NCI-H1694 treated with DMSO at 0.1 percent for 48 hours (cell line): ENCODE data around the gene NUDCD3.
"Not testable (repeated sequence)": the region's sequence is repeated elsewhere in the genome, so short reads cannot be mapped to it uniquely, and the experiment has no call there.

ENCODE experiments used
- DNase-seq: peaks from one replicate; lab custom pipeline; 2025; lab: John Stamatoyannopoulos, UW

NUDCD3 gene

DNA sequence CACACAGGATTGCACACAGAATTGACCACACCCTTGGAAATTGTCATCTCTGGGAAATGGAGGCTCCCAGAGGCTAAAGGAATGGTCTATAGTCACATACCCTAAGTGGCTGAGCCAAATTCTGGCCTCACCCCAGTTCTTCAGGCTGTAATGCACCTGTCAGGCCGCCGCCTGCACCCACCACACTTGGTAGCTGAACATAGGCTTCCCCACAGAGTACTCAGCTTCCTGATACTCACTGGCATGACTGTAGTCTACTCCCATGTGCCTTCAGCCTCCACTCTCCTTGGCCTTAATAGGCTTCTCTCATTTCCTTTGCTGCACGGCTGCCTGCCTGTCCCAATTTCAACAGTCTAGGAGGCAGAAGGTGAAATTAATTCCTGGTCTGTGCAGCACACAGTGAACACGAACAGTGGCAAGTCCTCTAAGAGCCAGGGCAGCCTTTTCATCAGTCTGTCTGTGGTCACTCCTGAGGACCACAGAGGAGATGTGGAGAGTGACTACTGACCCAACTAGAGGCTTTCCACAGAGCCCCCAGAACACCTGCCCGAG lies 42.5 kb downstream of the NUDCD3 start:
- no peak for DNase-seq

GRCh38 chr7:44445986-44446671 lies 44.3 kb downstream of the NUDCD3 start:
- DNase-seq = no peak

DNA sequence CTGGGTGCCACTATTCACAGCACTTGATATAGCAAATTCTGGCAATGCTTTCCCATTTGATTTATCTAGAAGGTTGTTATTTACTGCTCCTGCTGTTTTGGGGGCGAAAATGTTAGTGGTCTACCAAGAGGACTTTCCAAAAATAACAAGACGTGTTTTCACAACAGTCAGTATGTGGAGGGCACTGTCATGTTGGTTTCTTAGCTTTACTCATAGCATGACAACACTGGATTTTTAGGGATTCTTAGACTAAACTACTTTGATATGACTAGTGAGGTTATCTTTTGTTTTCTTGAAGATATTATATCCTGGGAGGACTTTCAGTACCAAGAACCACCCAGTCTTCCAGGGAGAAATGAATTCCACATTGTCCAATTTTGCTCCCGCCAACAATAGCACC lies 49.4 kb downstream of the NUDCD3 start:
- no peak for DNase-seq

DNA sequence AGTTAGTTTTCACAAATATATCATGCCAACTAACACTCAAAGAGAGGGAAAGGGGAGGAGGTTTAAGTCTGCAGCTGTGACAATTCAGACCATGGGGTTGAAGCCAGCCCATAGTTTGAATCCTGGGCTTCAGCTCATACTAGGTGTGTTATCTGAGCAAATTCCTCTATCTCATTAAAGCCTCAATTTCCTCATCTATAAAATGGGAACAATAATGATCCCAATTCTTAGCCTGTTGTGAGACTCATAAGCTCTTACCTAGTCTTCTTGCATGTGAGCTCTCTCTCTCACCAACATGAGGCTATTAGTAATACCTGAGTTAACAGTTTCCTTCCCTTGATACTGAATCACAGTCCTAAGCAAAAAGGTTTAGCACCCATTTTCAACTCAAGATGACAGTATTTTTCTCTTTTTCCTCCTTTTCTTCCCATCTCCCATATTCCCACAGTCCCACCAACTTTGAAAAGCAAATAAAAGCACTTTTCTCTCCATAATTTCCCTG lies 49.8 kb downstream of the NUDCD3 start:
- no peak for DNase-seq

DNA sequence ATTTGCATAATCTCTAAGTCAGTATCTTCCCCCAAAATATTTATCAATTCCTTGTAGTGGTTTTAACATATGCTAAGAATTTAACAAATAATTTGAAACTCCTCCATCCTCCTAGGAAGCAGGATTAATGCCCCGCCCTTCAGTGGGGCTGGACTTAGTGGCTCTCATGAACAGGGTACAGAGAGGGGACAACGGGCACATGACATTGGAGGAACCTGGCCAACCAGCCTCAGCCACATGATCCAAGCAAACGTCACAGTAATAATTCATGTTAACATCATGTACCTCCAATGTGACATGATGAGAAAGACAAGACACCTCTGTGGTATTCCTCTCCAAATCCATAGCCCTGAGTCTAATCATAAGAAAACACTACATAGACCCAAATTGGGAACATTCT lies 50.5 kb downstream of the NUDCD3 start:
- DNase-seq = no peak

- no peak for DNase-seq
These were observed 51.6 kb downstream of the NUDCD3 start for GRCh38 chr7:44438816-44439215.

DNA sequence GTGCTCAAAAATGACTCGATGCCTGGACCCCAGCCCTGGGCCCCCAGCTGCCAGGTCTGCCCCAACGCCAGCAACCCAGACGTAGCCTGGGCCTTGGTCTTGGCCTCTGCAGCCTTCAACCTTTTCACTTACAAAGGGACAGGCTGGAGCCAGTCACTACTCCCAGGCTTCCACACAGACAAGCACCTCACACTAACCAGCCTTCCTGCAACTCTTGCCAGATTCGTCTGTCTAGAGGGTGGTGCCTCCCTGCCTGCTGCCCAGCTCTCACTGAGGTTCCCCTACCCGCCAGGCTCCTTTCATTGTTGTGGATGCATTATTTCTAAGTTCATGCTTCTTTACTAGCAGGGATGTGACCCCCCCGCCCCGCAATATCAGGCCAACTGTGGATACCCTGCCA lies 56.3 kb downstream of the NUDCD3 start:
- DNase-seq = no peak

GRCh38 chr7:44433255-44434022 lies 57.0 kb downstream of the NUDCD3 start:
- DNase-seq = no peak

DNA sequence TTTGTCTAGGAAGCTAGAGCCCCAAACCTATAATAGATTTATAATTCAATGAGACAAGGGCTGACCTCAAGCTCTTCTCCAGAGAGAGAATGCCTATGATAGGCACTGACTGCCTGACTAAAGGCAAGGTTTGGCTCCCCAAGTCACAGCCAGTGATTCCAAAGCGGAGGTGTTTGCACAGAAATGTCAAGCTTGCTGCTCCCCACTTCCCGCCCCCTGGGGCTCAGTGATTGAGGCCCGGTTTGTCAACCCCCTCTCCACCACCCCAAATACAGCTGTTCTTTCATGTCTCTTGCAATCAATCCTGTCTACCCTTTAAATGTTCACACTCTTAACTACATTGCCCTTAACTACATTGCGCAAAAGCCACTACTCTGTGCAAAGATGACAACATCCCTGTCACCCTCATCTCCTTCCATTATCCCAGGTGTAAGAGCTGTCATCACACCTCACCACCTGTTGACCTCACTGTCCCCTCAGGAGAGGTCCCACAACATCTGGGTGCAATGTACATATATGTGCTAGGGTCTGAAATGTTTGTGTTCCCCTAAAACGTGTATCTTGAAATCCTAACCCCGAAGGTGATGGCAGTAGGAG lies 58.0 kb downstream of the NUDCD3 start:
- DNase-seq = no peak

- DNase-seq = no peak
These were observed 59.3 kb downstream of the NUDCD3 start for GRCh38 chr7:44431091-44431608.

- DNase-seq = no peak
These were observed 60.4 kb downstream of the NUDCD3 start for GRCh38 chr7:44430054-44430453.

DNA sequence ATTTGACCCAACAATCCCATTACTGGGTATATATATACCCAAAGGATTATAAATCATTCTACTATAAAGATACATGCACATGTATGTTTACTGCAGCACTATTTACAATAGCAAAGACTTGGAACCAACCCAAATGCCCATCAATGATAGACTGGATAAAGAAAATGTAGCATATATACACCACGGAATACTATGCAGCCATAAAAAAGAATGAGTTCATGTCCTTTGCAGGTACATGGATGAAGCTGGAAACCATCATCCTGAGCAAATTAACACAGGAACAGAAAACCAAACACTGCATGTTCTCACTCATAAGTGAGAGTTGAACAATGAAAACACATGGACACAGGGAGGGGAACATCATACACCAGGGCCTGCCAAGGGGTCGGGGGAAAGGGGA lies 65.7 kb downstream of the NUDCD3 start:
- not testable (repeated sequence) for DNase-seq

DNA sequence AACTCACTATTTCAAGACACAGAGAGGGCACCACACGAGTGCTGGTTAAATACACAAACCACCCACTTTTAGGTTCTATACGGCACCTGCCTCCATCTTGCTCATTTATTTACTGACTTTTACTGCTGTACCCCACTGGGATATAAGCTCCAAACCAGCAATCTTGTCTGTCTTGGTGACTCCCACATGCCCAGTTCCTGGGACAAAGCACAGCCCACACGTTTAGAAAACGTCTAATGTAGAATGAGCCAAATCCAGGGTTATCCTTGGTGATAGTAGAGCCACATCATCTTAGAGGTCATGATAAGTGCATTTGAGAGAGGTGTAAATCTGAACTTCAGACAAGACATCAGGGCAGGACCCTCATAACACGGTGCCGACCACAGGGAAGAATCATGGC lies 73.5 kb downstream of the NUDCD3 start:
- DNase-seq = no peak

GRCh38 chr7:44415510-44415909 lies 74.9 kb downstream of the NUDCD3 start:
- DNase-seq = no peak

DNA sequence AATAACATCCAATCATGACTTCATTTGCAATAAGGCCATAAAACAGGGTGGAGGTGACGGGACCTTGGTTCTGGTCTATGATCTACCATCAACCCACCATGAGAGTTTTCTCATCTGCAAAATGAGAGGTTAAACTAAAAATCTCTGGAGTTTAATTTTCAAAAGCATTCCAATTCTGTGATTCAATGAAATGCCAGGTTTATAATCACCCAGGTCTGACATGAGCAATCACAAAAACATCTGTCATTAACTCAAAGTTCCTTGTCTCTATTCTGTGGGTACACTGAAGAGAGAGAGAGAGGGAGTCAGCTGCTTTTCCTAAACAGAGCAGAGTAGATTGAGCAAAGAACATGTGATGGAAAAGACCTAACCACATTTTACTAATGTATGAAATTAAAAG lies 75.4 kb downstream of the NUDCD3 start:
- no peak for DNase-seq

DNA sequence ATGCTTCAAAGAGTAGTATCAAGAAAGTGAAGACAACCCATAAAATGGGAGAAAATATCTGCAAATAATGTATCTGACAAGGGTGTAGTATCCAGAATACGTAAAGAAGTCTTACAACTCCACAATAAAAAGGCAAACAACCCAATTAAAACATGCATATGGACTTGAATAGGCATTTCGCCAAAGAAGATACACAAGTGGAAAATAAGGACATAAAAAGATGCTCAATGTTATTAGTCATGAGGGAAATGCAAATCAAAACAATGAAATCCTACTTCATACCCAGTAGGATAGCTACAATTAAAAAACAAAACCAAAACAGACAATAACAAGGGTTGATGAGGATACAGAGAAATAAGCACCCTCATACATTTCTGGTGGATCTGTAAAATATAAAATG lies 79.2 kb downstream of the NUDCD3 start:
- no peak for DNase-seq

- DNase-seq = no peak
These were observed 81.9 kb downstream of the NUDCD3 start for GRCh38 chr7:44408596-44408995.

DNA sequence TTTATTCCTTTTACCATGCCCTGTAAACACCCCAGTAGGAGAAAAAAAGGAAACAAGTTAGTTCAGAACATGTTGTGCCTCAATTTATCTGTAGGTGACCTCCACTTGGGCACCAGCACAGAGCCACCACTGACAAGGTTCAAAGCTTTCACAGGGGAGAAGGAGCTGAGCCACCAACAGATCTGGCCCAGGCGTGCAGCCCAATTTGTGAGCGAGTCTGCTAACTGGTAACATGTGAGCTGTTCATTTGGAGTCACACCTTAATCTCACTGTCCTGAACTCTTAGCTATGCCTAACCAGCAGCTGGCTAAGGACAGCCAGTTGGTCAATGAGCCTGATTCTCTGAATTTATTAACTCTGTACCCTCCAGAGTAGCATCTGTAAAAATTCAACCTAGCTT lies 86.7 kb downstream of the NUDCD3 start:
- no peak for DNase-seq

GRCh38 chr7:44403176-44403759 lies 87.2 kb downstream of the NUDCD3 start:
- DNase-seq = no peak

DNA sequence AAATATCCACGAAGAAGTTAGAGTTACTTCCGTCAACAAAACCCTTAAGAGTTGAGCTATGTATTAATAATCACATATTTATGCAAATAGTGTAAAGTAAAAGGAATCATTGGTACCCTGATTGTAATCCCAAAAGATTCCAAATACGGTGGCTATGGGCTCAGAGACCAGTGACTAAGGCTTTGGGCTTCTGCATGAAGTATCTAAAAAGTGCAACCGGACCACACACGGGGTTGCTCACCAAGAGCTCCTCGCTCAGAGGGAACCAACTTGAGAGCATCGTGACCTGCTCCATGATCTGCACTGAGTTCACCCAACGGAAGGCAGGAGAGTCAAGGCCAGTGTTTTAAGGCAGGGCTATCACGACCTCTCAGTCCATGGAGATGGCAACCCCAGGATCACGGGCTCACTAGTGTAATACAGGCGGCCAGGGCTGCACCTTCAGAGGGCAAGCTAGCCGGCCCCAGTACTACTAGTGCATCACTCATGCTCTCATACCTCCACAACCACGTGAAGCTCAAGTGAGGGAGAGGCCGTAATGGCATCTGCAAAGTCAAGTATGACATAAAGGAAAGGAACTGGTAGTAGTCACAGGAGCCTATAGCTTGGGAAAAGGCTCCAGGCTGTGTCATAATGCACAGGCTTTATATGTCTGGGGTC lies 87.9 kb downstream of the NUDCD3 start:
- DNase-seq = no peak

- no peak for DNase-seq
These were observed 88.8 kb downstream of the NUDCD3 start for GRCh38 chr7:44401692-44402091.

GRCh38 chr7:44400033-44400511 lies 90.4 kb downstream of the NUDCD3 start:
- DNase-seq = no peak
